NCI-H774 (cell line): Measurements from ENCODE around the gene DLGAP4.

Source experiments
- DNase-seq: peaks from one replicate; lab custom pipeline; 2025; lab: John Stamatoyannopoulos, UW

DLGAP4 gene, protein sequence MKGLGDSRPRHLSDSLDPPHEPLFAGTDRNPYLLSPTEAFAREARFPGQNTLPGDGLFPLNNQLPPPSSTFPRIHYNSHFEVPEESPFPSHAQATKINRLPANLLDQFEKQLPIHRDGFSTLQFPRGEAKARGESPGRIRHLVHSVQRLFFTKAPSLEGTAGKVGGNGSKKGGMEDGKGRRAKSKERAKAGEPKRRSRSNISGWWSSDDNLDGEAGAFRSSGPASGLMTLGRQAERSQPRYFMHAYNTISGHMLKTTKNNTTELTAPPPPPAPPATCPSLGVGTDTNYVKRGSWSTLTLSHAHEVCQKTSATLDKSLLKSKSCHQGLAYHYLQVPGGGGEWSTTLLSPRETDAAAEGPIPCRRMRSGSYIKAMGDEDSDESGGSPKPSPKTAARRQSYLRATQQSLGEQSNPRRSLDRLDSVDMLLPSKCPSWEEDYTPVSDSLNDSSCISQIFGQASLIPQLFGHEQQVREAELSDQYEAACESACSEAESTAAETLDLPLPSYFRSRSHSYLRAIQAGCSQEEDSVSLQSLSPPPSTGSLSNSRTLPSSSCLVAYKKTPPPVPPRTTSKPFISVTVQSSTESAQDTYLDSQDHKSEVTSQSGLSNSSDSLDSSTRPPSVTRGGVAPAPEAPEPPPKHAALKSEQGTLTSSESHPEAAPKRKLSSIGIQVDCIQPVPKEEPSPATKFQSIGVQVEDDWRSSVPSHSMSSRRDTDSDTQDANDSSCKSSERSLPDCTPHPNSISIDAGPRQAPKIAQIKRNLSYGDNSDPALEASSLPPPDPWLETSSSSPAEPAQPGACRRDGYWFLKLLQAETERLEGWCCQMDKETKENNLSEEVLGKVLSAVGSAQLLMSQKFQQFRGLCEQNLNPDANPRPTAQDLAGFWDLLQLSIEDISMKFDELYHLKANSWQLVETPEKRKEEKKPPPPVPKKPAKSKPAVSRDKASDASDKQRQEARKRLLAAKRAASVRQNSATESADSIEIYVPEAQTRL

GRCh38 chr20:36305602-36306551 lies at the start of gene DLGAP4:
DLGAP4 (plus strand) TSS chr20:36306339; CDS start chr20:36431718, 125,379 bp downstream.
- no peak for DNase-seq

DNA sequence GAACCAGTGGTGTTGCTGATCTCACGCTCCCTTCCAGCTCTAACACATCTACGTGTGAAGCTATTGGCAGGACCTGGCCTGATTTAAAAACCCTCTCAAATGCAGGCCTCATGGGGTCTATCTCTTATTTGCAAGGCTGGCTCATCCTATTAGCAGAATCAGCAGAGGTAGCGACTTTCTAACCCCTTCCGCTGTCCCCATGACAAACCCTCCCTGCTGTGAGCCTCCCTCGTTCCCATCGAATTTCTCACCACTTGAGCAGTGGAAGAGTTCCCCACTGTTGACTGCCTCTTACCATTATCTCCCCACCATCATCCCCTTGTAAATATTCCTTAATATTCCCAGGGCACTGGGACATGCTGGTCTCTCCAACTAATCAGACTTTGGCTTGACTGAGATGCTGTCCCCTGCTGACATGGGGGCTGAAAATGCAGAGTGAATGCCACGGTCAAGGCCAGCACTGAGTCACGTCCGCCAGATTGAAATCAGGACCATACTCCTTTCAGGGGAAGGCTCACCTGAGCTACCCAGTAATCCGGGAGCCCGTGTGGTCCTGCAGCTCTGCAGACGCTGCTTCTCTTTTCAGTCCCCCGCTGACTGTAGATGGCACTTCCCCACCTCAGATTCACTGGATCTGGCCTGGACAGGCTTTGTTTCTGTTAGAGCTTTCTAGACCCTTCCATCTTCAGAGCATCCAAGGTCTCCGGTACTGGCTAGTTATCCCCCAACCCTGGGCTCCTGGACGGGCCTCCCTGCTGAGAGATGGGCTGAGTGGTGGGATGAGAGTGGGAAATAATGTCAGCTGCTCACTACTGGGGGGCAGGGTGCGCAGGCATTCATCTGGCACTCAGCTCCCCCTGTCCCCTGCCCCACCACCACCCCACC lies 46.7 kb upstream of the DLGAP4 start:
- no peak for DNase-seq

DNA sequence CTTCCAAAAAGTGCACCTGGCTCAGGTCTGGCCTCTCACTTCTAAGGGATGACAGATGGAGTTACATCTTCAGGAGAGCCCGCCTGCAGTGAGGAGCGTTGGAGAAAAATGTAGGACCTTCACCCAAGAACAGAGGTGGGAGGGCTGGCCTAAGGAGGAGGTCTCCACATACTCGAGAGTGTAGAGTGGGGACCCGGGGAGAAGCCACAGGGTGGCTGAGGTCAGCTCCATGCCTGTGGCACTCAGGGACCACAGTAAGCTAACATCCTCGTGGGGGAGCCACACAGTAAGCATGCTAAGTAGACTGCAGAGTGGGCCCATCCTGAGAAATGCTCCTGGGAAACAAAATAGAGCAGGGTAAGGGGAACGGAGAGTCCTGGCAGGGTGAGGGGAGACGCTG lies 45.8 kb upstream of the DLGAP4 start:
- DNase-seq: no peak

DNA sequence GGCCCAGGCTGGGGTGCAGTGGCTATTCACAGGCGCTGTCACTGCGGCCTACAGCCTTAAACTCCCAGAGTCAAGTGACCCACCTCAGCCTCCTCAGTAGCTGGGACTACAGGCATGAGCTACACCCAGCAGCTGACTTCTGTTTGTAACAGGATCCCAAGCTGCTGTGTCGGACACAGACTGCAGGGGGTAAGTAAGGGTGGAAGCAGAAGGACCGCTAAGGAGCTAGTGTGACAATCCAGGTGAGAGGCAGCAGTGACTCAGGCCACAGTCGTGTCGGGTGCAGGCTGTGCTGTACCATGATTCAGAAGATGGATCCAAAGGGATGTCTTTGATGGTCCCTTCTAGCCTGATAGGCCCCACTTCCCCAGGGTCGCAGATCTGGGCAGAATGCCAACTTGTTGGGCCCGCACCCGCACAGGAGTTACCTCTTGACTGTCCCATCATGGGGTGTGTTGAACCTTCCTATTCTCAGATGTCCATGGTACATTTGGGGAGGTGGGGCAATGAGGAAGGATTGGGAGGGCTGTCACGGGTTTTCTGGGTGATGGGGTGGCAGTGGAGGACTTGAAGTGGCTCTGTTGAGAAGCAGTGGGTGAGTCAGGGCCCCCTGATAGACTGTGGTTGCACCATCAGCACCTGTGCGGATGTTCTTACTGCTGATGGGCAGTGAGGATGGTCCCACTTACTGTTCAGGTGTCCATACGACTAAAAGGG lies 44.6 kb upstream of the DLGAP4 start:
- no peak for DNase-seq

GRCh38 chr20:36262440-36262839 lies 43.7 kb upstream of the DLGAP4 start:
- DNase-seq: no peak

- no peak for DNase-seq
Measured at GRCh38 chr20:36264426-36265246, 41.5 kb upstream of the DLGAP4 start.

DNA sequence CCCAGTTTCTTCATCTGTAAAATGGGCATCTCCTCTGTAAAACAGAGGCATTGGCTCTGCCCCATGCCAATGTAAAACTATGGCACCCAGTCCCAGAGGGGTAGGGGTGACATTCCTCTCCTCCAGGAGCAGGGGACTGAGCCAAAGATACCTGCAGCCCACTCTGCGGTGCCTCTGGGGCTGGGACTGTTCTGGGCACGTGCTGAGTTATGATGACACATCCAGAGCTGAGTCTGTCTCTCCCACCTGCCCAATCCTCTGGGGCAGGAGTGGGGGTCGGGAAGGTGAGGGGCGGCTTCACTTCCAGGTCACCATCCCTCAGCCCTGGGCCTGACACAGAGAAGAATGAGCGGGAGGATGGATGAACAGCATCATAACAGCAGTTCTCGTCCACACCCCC lies 40.0 kb upstream of the DLGAP4 start:
- no peak for DNase-seq

DNA sequence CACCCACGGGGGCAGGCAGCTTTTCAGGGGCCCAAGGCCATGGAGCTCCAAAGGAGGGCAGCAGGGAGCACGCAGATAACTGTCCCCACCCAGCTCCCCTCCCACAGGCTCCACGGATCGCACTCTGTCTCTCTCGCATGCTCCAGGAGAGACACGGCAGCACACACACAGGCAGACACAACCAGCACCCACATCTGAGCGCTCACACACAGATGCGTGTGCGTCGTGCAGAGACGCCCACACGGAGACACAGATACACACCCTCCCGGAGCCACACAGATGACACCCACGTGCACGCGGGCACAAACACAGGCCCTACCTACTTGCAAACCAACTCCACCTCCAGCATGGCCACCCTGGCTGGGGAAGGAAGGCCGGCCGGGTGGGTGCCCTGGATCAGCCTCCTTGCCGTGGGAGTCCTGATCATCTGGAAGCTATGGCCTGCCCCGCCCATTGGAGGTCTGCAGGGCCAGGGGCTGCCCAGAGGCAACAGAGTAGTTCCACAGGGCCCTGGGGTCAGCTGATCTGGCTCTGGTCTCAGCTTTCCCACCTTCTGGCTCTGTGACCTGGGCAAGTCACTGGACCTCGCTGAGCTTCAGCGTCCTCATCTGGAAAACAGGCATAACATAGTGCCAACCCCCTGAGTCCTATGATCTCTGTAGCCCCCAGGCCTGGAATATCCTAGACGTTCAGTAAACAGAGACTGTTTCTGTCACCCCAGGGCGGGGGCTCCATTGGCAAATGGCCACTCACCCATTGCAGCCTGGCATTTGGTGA lies 38.3 kb upstream of the DLGAP4 start:
- DNase-seq: no peak

GRCh38 chr20:36268440-36269342 lies 37.4 kb upstream of the DLGAP4 start:
- no peak for DNase-seq

DNA sequence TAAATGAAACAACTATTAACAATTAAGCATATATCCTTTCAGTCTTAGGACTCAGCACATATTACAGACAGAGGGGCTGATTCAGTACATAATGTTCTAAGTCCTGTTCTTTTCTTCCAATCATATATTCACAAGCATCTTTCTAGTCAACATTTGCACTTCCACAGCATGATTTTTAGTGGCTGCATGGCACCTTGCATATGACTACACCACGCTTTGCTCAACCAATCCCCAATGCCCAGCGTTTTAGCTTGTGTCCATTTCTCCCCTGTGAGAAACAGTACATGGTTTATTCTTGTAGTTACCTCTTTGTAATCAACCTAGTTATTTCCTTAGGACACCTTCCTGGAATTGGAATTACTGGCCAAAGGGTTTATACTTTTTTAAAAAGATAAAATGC lies 36.6 kb upstream of the DLGAP4 start:
- no peak for DNase-seq

- no peak for DNase-seq
Measured at GRCh38 chr20:36270744-36271638, 35.1 kb upstream of the DLGAP4 start.

- no peak for DNase-seq
Measured at GRCh38 chr20:36271639-36272546, 34.2 kb upstream of the DLGAP4 start.

DNA sequence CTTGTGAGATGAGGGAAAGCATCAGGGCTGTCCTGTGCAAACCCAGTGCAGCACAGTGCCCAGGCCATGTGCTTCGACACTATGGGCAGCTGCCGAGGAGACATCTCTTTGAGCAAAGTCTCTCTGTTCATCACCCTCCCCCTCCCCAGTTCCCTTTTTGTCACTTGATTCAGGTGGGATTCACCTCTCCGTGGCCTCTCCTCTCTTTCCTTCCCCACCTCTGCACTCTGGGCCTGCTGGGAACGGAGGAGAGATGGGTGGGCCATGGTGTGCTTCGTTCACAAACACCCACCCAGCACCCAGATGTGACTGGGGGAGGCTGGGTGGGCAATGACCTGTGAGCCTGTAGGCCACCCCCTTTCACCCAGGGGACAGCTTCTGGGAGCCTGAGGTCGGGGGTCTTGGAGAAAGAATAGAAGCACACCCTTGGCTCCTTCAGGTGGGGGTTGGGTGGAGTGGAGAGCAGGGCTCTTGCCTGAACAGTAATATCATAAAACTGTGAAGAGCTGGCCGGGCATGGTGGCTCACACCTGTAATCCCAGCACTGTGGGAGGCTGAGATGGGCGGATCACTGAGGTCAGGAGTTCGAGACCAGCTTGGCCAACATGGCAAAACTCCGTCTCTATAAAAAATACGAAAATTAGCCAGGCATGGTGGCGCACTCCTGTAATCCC lies 33.5 kb upstream of the DLGAP4 start:
- DNase-seq: no peak

GRCh38 chr20:36273414-36274180 lies 32.5 kb upstream of the DLGAP4 start:
- DNase-seq: no peak
